NCI-H510A treated with DMSO at 0.1 percent for 48 hours (cell line): ENCODE measurements around the gene SOX14.

Source experiments
- DNase-seq: peaks from one replicate; lab custom pipeline; 2025; lab: John Stamatoyannopoulos, UW

SOX14 gene

DNA sequence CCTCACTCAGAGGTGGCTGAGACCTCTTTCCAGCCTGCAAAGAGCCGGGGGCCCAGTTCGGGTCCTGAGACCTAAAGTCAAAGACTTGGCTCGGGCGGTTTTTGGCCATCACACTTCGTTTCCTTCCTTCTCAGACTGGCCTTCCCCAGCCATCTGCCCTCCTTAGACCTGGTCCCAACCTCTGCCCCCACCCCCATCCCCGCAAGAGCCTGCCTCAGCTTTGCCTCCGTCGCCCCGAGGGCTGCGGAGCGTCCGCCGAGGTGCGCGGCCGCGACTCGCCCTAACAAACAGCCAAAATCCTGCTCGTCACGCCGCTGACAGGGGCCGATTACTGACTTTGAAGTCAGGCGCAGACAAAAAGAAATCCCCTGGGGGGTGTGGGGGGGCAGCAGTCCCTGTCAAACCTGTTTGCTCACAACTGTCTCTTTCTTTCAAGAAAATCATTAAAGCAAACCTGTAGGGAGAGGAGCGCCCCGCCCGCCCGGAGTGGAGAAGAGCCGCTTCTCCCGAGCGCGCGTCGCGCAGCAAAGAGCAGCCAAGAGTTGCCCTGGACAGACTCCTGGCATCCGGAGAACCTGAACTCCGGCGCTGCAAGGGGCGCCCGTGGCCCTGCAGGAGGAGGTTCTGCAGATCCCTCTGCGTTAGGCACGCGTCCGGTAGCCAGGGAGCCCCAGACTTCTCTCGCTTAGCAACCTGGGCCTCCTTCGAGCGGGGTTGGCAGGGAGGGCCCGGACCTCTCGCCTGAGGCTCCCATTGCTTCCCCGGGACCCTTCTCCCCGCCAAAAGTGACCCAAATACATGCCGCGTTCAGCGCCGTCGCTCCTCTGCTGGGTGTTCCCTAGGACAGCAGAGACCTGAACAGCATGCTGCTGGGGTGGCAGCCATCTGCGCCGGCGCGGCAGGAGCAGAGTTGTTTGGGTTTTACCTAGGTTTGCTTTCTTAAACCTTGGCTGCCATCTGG is 4.5 kb downstream of the SOX14 start:
- DNase-seq, result no peak

DNA sequence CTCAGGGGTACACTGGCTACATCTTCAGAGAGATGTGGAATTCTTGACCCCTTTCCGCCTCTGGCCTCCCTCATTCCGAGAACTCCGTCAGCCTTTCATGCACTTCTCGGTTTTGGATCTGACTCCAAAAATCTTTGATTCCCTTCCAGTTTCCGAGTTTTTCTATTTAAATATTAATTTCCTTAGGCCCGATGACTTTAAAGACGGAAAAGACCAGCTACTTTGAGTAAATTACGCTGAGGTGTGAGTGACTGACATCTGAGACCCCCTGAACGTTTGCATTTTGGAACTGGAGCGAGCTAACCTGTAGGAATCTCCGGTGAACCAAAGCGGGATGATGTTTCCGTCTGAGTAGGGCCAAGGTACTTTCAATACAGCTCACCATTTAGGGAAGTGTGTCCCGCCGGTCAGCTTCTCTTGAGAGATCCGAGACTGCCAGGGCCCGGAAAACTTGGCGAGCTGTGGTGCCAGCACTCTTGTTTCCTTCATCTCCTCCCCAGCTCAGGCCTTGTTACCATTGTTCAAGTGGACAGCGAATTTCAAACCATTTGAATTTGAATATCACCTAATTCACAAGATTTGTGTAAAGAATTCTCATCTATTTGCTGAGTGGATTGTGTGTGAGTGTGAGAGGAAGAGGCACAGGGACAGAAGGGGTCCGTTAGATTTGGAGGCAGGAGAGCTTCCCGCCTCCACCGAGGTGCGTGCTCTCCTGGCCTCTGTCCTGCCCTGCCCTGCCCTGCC is 5.4 kb downstream of the SOX14 start:
- DNase-seq, result no peak

DNA sequence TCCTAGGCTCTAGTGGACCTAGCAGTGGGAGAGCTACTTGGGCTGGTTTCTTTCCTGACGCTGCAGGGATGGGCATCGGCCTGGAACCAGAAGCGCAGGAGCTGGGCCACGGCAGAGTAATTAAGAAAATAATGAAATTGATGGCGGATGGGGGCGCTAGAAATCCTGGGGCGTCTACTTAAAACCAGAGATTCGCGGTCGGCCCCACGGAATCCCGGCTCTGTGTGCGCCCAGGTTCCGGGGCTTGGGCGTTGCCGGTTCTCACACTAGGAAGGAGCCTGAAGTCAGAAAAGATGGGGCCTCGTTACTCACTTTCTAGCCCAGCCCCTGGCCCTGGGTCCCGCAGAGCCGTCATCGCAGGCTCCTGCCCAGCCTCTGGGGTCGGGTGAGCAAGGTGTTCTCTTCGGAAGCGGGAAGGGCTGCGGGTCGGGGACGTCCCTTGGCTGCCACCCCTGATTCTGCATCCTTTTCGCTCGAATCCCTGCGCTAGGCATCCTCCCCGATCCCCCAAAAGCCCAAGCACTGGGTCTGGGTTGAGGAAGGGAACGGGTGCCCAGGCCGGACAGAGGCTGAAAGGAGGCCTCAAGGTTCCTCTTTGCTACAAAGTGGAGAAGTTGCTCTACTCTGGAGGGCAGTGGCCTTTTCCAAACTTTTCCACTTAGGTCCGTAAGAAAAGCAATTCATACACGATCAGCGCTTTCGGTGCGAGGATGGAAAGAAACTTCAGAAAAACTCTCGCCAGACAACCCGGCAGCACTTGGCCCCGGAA is 6.1 kb downstream of the SOX14 start:
- DNase-seq, result no peak

DNA sequence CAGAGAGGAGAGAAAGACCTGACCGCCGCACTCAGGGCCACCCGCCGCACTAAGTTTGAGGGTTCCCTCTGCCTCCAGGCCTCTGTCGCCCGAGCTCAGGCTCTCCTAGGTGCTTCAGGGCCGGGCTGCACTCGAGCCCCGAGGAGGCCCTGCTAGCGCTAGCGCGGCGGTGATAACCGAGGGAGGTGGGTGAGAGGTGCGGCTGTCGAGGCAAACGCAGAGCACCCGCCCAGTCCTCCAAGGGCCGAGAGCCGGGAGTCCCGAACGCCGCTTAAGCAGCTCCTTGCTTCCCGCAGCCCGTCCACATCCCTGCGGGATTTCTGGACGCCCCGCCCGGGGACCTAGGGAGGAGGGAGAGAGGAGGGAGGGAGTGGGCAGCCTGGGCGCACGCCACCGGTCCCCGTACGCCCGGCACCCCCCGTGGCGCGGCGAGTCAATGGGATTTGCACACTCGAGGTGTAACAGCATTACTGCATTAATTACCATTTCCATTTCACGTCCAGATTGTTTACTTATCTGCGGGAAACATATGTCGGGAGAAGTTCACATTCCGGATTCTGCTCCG is 6.8 kb downstream of the SOX14 start:
- DNase-seq, result no peak

DNA sequence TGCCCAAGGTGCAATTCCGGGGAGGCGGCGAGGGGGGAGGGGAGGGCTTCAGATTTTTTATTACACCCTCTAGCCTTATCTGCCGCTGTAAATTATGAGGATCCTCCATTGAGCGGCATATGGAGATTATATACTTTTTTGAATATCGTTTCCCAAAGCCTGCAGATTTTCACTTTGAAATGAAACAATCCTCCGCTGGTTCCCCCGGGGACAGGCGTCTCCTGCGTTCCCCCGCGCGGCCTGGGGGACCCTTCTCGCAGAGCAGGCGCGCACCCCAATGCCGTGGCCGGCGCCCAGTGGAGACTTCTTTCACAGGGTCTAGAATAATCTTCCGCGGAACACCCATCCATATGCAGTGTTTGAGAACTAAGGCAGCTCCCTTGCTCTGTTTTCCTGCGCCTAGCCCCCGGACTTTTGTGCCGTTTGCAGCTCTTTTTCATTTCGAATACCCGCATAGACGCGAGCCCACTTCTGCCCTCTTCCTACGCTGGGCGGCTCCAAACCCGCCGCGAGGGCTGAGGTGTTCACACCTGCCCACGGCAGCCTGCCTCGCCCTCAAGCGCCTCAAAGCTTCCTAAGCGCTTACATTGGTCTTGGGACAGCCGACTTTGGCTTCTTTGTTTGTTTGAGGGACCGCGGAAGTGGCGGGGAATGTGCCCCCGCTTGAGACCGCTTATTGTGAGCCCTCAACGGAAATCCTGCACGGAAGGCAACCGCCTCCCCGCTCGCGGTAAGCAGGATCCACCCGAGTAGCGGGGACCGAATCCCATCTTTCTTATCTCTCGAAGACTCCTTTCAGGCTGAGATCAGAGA is 7.5 kb downstream of the SOX14 start:
- DNase-seq, result no peak

DNA sequence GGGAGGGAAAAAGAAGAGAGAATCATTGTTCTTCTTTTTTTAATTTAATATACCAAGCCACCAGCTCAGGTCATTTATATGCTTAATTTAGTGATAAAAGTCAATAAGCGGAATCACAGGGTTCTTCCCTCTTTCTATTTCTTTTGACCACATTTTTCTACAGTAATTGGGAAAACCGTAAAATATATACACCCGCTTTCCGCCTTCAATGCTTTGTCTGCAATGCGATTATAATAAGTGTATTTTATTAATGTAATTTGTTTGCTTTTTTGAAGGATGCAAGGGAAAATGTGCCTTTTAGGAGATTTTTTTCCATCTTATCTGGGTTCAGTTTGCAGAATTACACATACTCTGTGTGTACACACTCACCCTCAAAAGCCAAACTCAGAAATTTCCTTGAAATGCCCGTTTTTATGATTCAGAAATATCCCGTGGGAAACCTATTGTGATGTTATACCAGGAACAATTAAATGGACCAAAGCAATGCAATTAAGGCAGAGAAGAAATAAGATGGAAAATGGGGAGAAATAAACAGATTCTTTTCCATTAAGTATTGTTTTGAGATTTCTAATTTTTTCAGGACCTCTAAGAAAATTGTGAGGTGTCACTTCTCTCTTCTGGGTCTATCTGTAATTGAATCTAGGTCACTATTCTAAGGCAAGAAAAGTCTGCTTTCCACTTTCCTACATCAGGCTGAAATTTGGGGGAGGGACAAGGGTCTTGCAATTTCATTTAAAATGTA is 8.3 kb downstream of the SOX14 start:
- no peak for DNase-seq

DNA sequence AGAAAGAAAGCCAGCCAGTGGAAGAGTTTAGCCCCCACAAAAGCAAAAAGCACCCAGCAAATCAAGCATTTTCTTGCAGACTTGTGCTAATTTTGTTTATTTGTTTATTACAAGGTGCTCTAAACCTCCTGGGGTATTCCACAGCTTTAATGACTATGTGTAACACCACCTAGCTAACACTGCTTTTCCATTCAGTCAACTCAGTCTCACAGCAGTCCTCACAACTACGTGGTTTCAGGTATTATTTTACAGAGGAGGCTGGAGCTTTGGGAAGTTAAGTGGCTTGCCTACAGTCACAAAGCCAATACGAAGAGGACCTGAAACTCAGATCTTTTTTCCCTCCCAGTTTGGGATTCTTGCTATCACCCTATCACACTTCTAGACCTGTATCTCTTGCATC is 14.8 kb downstream of the SOX14 start:
- no peak for DNase-seq

DNA sequence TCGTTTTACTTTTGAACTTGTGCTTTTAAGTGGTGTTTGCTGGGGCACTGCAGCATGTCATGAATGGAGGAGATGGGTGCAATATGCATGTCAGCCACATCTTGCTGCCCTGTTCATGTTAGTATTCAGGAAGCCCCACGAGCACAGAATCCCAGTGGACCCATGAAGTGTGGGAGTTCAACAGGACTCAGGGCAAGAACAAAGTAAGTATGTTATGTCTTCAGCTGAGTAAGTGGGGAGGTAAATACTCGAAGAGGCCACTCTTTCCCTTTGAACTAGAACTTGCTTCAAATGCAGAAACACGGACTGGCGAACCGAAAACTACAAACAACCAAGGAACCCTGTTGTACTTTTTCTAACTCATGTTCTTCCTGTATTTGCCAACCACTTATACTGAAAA is 23.4 kb downstream of the SOX14 start:
- DNase-seq, result no peak

DNA sequence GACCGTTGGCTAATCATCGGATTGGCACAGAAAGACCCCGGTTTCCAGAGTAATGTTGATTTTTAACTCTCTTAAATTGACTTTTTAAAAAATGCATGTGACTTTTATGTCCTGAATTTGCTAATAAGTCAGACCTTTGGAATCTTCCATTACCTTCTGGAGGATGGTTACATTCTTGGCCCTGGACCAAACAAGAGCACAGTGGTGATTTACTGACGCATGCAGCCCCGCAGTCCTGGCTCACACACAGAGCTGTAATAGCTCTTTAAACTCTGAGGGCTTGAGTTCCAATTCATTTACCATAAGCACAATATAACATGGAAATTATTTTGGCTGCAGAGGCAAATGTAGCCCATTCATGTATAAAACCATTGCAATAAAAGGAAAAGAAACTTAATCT is 25.1 kb downstream of the SOX14 start:
- DNase-seq, result no peak

DNA sequence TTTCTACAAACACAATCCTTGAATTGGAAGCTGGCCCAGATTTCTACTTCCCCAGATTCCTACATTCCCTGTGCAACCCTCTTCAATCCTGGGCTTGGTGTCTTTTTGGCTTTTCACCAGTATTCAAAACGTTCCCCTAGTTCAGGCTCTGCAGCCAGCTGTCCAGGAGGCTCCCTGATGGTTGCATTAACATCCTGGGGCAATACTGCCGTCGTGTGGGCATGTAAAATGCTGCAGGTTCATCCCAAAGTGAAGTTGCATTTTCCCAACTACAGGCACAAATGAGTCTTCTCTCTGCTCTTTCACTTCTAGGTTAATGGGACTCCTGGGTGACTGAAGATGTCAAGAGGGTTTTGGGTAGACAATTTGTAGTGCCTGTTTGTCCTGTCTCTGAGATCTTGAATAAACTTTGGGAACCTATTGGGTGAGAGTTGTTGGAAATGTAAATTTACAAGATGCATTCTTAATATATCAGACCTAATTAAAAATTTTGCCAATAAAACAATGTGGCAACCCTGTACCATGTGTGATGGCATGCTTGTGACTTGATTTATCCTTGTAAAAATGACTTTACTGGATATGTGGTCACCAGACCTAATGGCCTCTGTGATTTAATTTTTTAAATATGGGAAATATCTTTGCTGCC is 28.6 kb downstream of the SOX14 start:
- no peak for DNase-seq

DNA sequence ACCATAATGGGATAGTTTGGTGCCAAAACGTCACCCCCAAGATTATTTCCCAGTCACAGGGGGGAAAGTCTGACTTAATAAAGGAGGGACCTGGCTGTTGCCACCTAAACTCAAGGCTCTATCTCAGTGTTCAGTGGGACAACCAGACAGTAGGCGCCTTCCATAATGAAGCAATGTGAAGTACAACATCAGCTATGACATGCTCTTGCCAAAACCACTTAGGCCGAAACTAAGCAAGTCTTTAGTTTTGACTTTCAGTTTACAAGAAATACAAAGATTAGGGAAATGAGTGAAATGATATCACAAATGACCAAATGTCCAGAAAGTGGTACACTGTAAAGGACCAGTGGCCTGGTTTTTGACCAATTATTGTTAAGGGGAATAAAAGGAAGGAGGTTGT is 32.9 kb downstream of the SOX14 start:
- DNase-seq, result no peak

DNA sequence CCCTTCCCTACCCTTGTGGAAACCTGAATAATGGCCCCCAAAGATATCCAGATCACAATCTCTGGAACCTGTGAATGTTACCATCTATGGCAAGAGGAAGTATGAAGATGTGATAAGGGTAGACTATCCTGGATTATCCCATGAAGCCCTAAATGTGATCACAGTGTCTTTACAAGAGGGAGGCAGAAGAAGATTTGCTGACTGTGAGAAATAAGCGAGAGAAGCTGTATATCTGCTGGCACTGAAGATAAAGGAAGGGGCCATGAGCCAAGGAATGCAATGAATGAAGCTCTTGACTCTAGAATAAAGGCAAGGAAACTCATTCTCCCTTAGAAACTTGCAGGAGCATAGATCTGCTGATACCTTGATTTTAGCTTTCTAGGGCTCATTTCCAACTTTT is 39.1 kb downstream of the SOX14 start:
- DNase-seq, result no peak

DNA sequence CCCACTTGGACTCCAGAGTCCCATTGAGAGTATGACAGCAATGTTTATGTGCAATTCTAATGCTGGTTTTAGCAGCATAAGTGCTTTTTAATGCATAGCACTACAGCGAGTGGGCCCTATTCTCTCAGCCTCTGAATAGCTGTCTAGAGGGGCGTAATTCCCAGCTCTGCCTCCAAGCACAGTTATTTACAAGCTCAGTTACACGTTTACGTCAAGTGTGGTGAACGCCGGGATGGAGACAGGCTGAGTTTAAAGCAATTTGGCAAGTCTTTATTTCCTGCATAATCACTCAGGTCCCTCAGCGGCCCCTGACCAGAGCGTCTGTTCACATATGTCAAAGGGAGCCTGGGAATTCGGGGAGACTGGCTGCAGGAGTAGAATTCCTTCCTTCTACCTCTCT is 43.9 kb downstream of the SOX14 start:
- DNase-seq, result no peak

DNA sequence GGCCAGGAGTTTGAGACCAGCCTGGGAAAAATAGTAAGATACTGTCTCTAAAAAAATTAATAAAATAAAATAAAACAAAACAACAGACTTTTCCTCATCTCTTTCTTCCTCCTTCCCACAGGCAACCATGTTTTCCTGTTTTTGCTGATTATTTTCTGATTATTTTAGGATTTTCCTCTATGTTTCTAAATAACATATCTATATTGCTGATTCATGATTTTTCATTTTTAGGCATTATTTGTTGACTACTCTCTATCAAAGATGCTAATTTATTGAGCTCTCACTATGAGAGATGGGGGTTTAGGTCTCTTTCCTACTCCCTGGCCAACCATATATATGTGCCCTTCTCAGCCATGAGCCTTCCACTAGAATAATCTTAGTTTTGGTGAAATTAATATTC is 45.4 kb downstream of the SOX14 start:
- DNase-seq, result no peak

DNA sequence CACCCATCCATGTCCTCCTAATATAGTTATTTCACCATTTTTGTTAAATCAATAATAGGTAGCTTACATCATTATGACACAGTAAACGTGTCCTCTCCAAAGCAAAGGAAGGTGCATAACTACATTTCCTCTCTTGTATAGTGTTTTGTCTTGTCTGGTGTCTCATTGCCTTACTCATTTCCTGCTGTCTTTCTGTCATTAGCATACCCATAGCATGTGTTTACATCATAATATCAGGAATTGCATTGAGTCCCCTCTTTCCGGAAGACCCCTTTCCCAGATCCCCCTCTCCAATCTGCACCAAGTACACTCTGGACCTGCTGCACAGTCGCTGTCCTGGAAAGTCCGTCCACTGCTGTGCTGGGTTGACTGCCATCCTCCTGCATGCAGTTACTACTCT is 47.9 kb downstream of the SOX14 start:
- DNase-seq, result no peak

DNA sequence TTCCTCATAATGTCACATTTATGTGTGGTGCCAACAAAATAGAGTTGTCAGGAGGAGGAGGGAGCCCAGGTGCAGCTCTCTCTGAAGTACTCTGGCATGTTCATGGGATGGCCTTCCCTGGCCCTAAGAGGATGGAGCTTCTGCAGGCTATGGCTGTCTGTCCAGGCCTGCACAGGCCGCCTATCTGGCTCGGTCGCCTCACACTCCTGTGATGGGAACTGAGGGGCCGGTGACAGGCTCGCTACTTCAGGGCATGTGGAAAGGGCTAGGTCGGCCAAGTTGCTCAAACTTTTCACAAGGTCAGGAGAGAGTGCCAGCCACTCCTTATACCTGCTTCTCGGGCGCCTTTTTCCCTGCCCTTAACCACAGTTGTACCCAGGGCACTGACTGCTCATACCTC is 51.1 kb downstream of the SOX14 start:
- DNase-seq, result no peak
